Measurements from ENCODE around the gene EPG5. TPM values are rescaled to one million over a fixed set of nuclear protein-coding genes. Genes with fewer than 3 reads are reported as not detected.
"Not testable (repeated sequence)": the region's sequence is repeated elsewhere in the genome, so short reads cannot be mapped to it uniquely, and the experiment has no call there.

Gene EPG5
- polyA plus RNA-seq, 2 donors, result 5.1 to 8.1 TPM

GRCh38 chr18:45818765-45819164 is 148.4 kb downstream of the EPG5 start:
- H3K27ac ChIP-seq (ENCODE audit: low read depth in 2 of 2, low read length in 1 of 2); H3K9me3 ChIP-seq (ENCODE audit: control insufficient read depth in 2 of 2, insufficient read depth in 1 of 2, low read depth in 1 of 2, low read length in 1 of 2); H3K4me3 ChIP-seq (ENCODE audit: low read depth in 1 of 2, low read length in 2 of 2); H3K36me3 ChIP-seq (ENCODE audit: control insufficient read depth in 2 of 2, insufficient read depth in 2 of 2, low read length in 1 of 2); H3K4me1 ChIP-seq (ENCODE audit: control insufficient read depth in 2 of 2, insufficient read depth in 2 of 2, low read length in 1 of 2); H3K27me3 ChIP-seq (ENCODE audit: control insufficient read depth in 1 of 2, insufficient read depth in 2 of 2, low read length in 2 of 2): not testable (repeated sequence)
- 86 to 88% methylated on average over 8 of the region's 8 CpGs for WGBS, 2 donors

GRCh38 chr18:45817543-45817942 is 149.6 kb downstream of the EPG5 start:
- 63 to 67% methylated on average over 1 of the region's 1 CpG for WGBS, 2 donors
- no peaks in the 10 kb centered on the region for H3K4me1 ChIP-seq (ENCODE audit: control insufficient read depth in 2 of 2, insufficient read depth in 2 of 2, low read length in 1 of 2)
- H3K27me3 ChIP-seq (ENCODE audit: control insufficient read depth in 1 of 2, insufficient read depth in 2 of 2, low read length in 2 of 2), result peaks cover 2 to 7% of the 10 kb centered on the region in 2 donors
- H3K36me3 ChIP-seq (ENCODE audit: control insufficient read depth in 2 of 2, insufficient read depth in 2 of 2, low read length in 1 of 2), result no peaks in the 10 kb centered on the region
- H3K4me3 ChIP-seq (ENCODE audit: low read depth in 1 of 2, low read length in 2 of 2), result no peak overlapping the region
- H3K9me3 ChIP-seq (ENCODE audit: control insufficient read depth in 2 of 2, insufficient read depth in 1 of 2, low read depth in 1 of 2, low read length in 1 of 2), result peaks cover 0 to 3% of the 10 kb centered on the region in 2 donors
- H3K27ac ChIP-seq (ENCODE audit: low read depth in 2 of 2, low read length in 1 of 2), result no peak overlapping the region

- H3K4me1 ChIP-seq (ENCODE audit: control insufficient read depth in 2 of 2, insufficient read depth in 2 of 2, low read length in 1 of 2); H3K4me3 ChIP-seq (ENCODE audit: low read depth in 1 of 2, low read length in 2 of 2); H3K36me3 ChIP-seq (ENCODE audit: control insufficient read depth in 2 of 2, insufficient read depth in 2 of 2, low read length in 1 of 2); H3K27ac ChIP-seq (ENCODE audit: low read depth in 2 of 2, low read length in 1 of 2); H3K27me3 ChIP-seq (ENCODE audit: control insufficient read depth in 1 of 2, insufficient read depth in 2 of 2, low read length in 2 of 2); H3K9me3 ChIP-seq (ENCODE audit: control insufficient read depth in 2 of 2, insufficient read depth in 1 of 2, low read depth in 1 of 2, low read length in 1 of 2): not testable (repeated sequence)
Measured at GRCh38 chr18:45814733-45815132, 152.4 kb downstream of the EPG5 start.

GRCh38 chr18:45807144-45807543 is 160.0 kb downstream of the EPG5 start:
- not testable (repeated sequence) for H3K4me1 ChIP-seq (ENCODE audit: control insufficient read depth in 2 of 2, insufficient read depth in 2 of 2, low read length in 1 of 2); H3K27me3 ChIP-seq (ENCODE audit: control insufficient read depth in 1 of 2, insufficient read depth in 2 of 2, low read length in 2 of 2)
- WGBS, 2 donors, result 40 to 41% methylated on average over 2 of the region's 2 CpGs

GRCh38 chr18:45806226-45806625 is 160.9 kb downstream of the EPG5 start:
- Histone ChIP-seq H3K4me1 (ENCODE audit: control insufficient read depth in 2 of 2, insufficient read depth in 2 of 2, low read length in 1 of 2) (no peaks in the 10 kb centered on the region), H3K4me3 (ENCODE audit: low read depth in 1 of 2, low read length in 2 of 2) (no peak overlapping the region), H3K27me3 (ENCODE audit: control insufficient read depth in 1 of 2, insufficient read depth in 2 of 2, low read length in 2 of 2) (no peaks in the 10 kb centered on the region), H3K27ac (ENCODE audit: low read depth in 2 of 2, low read length in 1 of 2) (no peak overlapping the region), H3K9me3 (ENCODE audit: control insufficient read depth in 2 of 2, insufficient read depth in 1 of 2, low read depth in 1 of 2, low read length in 1 of 2) (peaks cover 0 to 8% of the 10 kb centered on the region in 2 donors), H3K36me3 (ENCODE audit: control insufficient read depth in 2 of 2, insufficient read depth in 2 of 2, low read length in 1 of 2) (no peaks in the 10 kb centered on the region)
- WGBS, 2 donors, result 45 to 47% methylated on average over 2 of the region's 2 CpGs

More at GRCh38 chr18:45807144-45807543, 160.0 kb downstream of the EPG5 start:
- H3K27ac ChIP-seq (ENCODE audit: low read depth in 2 of 2, low read length in 1 of 2); H3K4me3 ChIP-seq (ENCODE audit: low read depth in 1 of 2, low read length in 2 of 2); H3K9me3 ChIP-seq (ENCODE audit: control insufficient read depth in 2 of 2, insufficient read depth in 1 of 2, low read depth in 1 of 2, low read length in 1 of 2); H3K36me3 ChIP-seq (ENCODE audit: control insufficient read depth in 2 of 2, insufficient read depth in 2 of 2, low read length in 1 of 2): not testable (repeated sequence)

GRCh38 chr18:45805551-45805950 is 161.6 kb downstream of the EPG5 start:
- Histone ChIP-seq H3K27me3 (ENCODE audit: control insufficient read depth in 1 of 2, insufficient read depth in 2 of 2, low read length in 2 of 2) (peaks cover 0 to 3% of the 10 kb centered on the region in 2 donors), H3K4me1 (ENCODE audit: control insufficient read depth in 2 of 2, insufficient read depth in 2 of 2, low read length in 1 of 2) (no peaks in the 10 kb centered on the region), H3K36me3 (ENCODE audit: control insufficient read depth in 2 of 2, insufficient read depth in 2 of 2, low read length in 1 of 2) (no peaks in the 10 kb centered on the region), H3K27ac (ENCODE audit: low read depth in 2 of 2, low read length in 1 of 2) (no peak overlapping the region), H3K4me3 (ENCODE audit: low read depth in 1 of 2, low read length in 2 of 2) (no peak overlapping the region), H3K9me3 (ENCODE audit: control insufficient read depth in 2 of 2, insufficient read depth in 1 of 2, low read depth in 1 of 2, low read length in 1 of 2) (peaks cover 0 to 8% of the 10 kb centered on the region in 2 donors)

- Histone ChIP-seq H3K27me3 (ENCODE audit: control insufficient read depth in 1 of 2, insufficient read depth in 2 of 2, low read length in 2 of 2) (peaks cover 0 to 5% of the 10 kb centered on the region in 2 donors), H3K4me3 (ENCODE audit: low read depth in 1 of 2, low read length in 2 of 2) (no peak overlapping the region), H3K36me3 (ENCODE audit: control insufficient read depth in 2 of 2, insufficient read depth in 2 of 2, low read length in 1 of 2) (no peaks in the 10 kb centered on the region), H3K27ac (ENCODE audit: low read depth in 2 of 2, low read length in 1 of 2) (no peak overlapping the region), H3K9me3 (ENCODE audit: control insufficient read depth in 2 of 2, insufficient read depth in 1 of 2, low read depth in 1 of 2, low read length in 1 of 2) (peaks cover 0 to 8% of the 10 kb centered on the region in 2 donors), H3K4me1 (ENCODE audit: control insufficient read depth in 2 of 2, insufficient read depth in 2 of 2, low read length in 1 of 2) (no peaks in the 10 kb centered on the region)
- WGBS, 2 donors, result 39 to 56% methylated on average over 2 of the region's 2 CpGs
Measured at GRCh38 chr18:45802814-45803492, 164.2 kb downstream of the EPG5 start.

GRCh38 chr18:45801416-45802004 is 165.6 kb downstream of the EPG5 start:
- H3K27me3 ChIP-seq (ENCODE audit: control insufficient read depth in 1 of 2, insufficient read depth in 2 of 2, low read length in 2 of 2), result peaks cover 0 to 5% of the 10 kb centered on the region in 2 donors
- no peaks in the 10 kb centered on the region for H3K4me1 ChIP-seq (ENCODE audit: control insufficient read depth in 2 of 2, insufficient read depth in 2 of 2, low read length in 1 of 2)
- H3K4me3 ChIP-seq (ENCODE audit: low read depth in 1 of 2, low read length in 2 of 2), result no peak overlapping the region
- H3K36me3 ChIP-seq (ENCODE audit: control insufficient read depth in 2 of 2, insufficient read depth in 2 of 2, low read length in 1 of 2), result no peaks in the 10 kb centered on the region
- no peak overlapping the region for H3K27ac ChIP-seq (ENCODE audit: low read depth in 2 of 2, low read length in 1 of 2)
- WGBS, 2 donors, result 91 to 93% methylated on average over 1 of the region's 1 CpG
- peaks cover 0 to 6% of the 10 kb centered on the region in 2 donors for H3K9me3 ChIP-seq (ENCODE audit: control insufficient read depth in 2 of 2, insufficient read depth in 1 of 2, low read depth in 1 of 2, low read length in 1 of 2)

All from esophagus (tissue), 2 donors.